Fibroblast of lung (primary cell): ENCODE data around the gene RIPPLY2. TPM values are rescaled to one million over a fixed set of nuclear protein-coding genes. Genes with fewer than 3 reads are reported as not detected.

Experiments used
- DNase-seq, 2 donors: peaks; one replicate each; pipeline versions ENCODE4 v3.0.0 to v3.0.0-alpha.2; 2010; ENCODE audit warnings: low read depth in 2 of 2
- H2AFZ ChIP-seq: 2 replicates; pipeline ENCODE4 v1.5.1; 2012; ENCODE audit warnings: low read length, control low read depth, inconsistent platforms
- H3K27ac ChIP-seq: 2 replicates; pipeline ENCODE4 v1.5.1; 2011; ENCODE audit warnings: low read length, control low read depth; ENCODE audit not compliant: insufficient read depth
- H3K27me3 ChIP-seq: 2 replicates; pipeline ENCODE4 v1.5.1; 2011; ENCODE audit warnings: mild to moderate bottlenecking, low read length; ENCODE audit not compliant: control insufficient read depth, insufficient read depth
- H3K36me3 ChIP-seq: 2 replicates; pipeline ENCODE4 v1.5.1; 2011; ENCODE audit warnings: low read length; ENCODE audit not compliant: control insufficient read depth, insufficient read depth
- H3K4me1 ChIP-seq: 2 replicates; pipeline ENCODE4 v1.5.1; 2011; ENCODE audit warnings: low read length; ENCODE audit not compliant: control insufficient read depth, insufficient read depth; ENCODE audit errors: extremely low read depth
- H3K4me2 ChIP-seq: 2 replicates; pipeline ENCODE4 v1.5.1; 2011; ENCODE audit warnings: low read length, control low read depth; ENCODE audit not compliant: insufficient read depth; ENCODE audit errors: extremely low read depth
- H3K4me3 ChIP-seq, 4 experiments: fragments of 200-600 bp in 1 of 4; sonication (generic) in 1 of 4; replicated peaks in 1 of 4; 2 replicates each; pipeline ENCODE4 v1.5.1; 2011 to 2016; ENCODE audit warnings: low read length in 4 of 4, low read depth in 3 of 4, mild to moderate bottlenecking in 3 of 4, control low read depth in 2 of 4, inconsistent platforms in 1 of 4, mixed read lengths in 1 of 4; ENCODE audit not compliant: insufficient read depth in 1 of 4; ENCODE audit errors: control extremely low read depth in 1 of 4
- H3K79me2 ChIP-seq: 2 replicates; pipeline ENCODE4 v1.5.1; 2012; ENCODE audit warnings: mild to moderate bottlenecking, low read length, inconsistent platforms; ENCODE audit not compliant: control insufficient read depth, insufficient read depth
- H3K9ac ChIP-seq: 2 replicates; pipeline ENCODE4 v1.5.1; 2011; ENCODE audit warnings: mild to moderate bottlenecking, low read length, control low read depth; ENCODE audit not compliant: insufficient read depth
- H3K9me3 ChIP-seq: 2 replicates; pipeline ENCODE4 v1.5.1; 2012; ENCODE audit warnings: low read depth, low read length; ENCODE audit not compliant: control insufficient read depth, insufficient read depth
- H4K20me1 ChIP-seq: 2 replicates; pipeline ENCODE4 v1.5.1; 2011; ENCODE audit warnings: low read length; ENCODE audit not compliant: control insufficient read depth, insufficient read depth; ENCODE audit errors: extremely low read depth
- CTCF ChIP-seq, 2 donors: IDR thresholded peaks in 1 of 2; conservative IDR thresholded peaks in 1 of 2; 1 replicate in 1 of 2; 2 replicates in 1 of 2; pipeline ENCODE4 v1.5.1; 2011 to 2012; ENCODE audit warnings: low read length in 2 of 2, control low read depth in 1 of 2, inconsistent platforms in 1 of 2, low read depth in 1 of 2, mild to moderate bottlenecking in 1 of 2
- EZH2 ChIP-seq: IDR thresholded peaks from 2 replicates; pipeline ENCODE4 v1.5.1; 2012; ENCODE audit warnings: low read length, control low read depth, mild to moderate bottlenecking; ENCODE audit errors: missing control alignments
- polyA plus RNA-seq, 2 donors: library from polyadenylated mRNA; depleted of rRNA in 1 of 2; stranded (reverse) in 1 of 2; unstranded in 1 of 2; fragments of >200 nt; gene quantifications; 2 replicates each; pipeline ENCODE4 v1.2.1, GENCODE V29; 2011 to 2012; ENCODE audit warnings: missing spikeins in 1 of 2
- total RNA-seq: library from RNA; depleted of rRNA; stranded (reverse); fragments of >200 nt; gene quantifications from 2 replicates; pipeline ENCODE4 v1.2.1, GENCODE V29; 2014

The RIPPLY2 gene
- total and polyA plus RNA-seq, 2 donors (not counting 1 experiment from before 2014, with no cell fraction given) = not detected

- TF ChIP-seq EZH2 = no peak
- no peak for TF ChIP-seq CTCF (conservative IDR thresholded peaks at IDR 0.05 in 1 of 2, IDR thresholded peaks at IDR 0.05 in 1 of 2; ENCODE audit: low read depth in 1 of 2, low read length in 2 of 2)
- Histone ChIP-seq H3K4me3 (no peak overlapping the region), H3K36me3 (no peaks in the 10 kb centered on the region), H2AFZ (no peak overlapping the region), H3K27ac (no peak overlapping the region), H3K9me3 (no peaks in the 10 kb centered on the region), H4K20me1 (no peaks in the 10 kb centered on the region), H3K4me2 (no peak overlapping the region), H3K4me1 (no peaks in the 10 kb centered on the region), H3K27me3 (no peaks in the 10 kb centered on the region), H3K79me2 (no peaks in the 10 kb centered on the region), H3K9ac (no peak overlapping the region)
- no peak for DNase-seq
Observed at GRCh38 chr6:83808005-83808404, 45.2 kb upstream of the RIPPLY2 start.

GRCh38 chr6:83808926-83809325 lies 44.2 kb upstream of the RIPPLY2 start:
- Histone ChIP-seq H3K36me3 (no peaks in the 10 kb centered on the region), H3K4me1 (no peaks in the 10 kb centered on the region), H2AFZ (no peak overlapping the region), H3K27me3 (no peaks in the 10 kb centered on the region), H3K4me3 (no peak overlapping the region), H3K9me3 (no peaks in the 10 kb centered on the region), H3K79me2 (no peaks in the 10 kb centered on the region), H3K9ac (no peak overlapping the region), H3K27ac (no peak overlapping the region), H4K20me1 (no peaks in the 10 kb centered on the region), H3K4me2 (no peak overlapping the region)
- DNase-seq = no peak
- TF ChIP-seq CTCF (conservative IDR thresholded peaks at IDR 0.05 in 1 of 2, IDR thresholded peaks at IDR 0.05 in 1 of 2; ENCODE audit: low read depth in 1 of 2, low read length in 2 of 2) = no peak
- no peak for TF ChIP-seq EZH2

- H3K9ac ChIP-seq = no peak overlapping the region
- no peaks in the 10 kb centered on the region for H4K20me1 ChIP-seq
- TF ChIP-seq EZH2 (no peak), CTCF (conservative IDR thresholded peaks at IDR 0.05 in 1 of 2, IDR thresholded peaks at IDR 0.05 in 1 of 2; ENCODE audit: low read depth in 1 of 2, low read length in 2 of 2) (no peak)
- H3K4me3 ChIP-seq = no peak overlapping the region
- H3K27me3 ChIP-seq = no peaks in the 10 kb centered on the region
- H2AFZ ChIP-seq = no peak overlapping the region
- H3K36me3 ChIP-seq = no peaks in the 10 kb centered on the region
- H3K4me1 ChIP-seq = no peaks in the 10 kb centered on the region
- H3K79me2 ChIP-seq = no peaks in the 10 kb centered on the region
- H3K9me3 ChIP-seq = no peaks in the 10 kb centered on the region
- no peak overlapping the region for H3K27ac ChIP-seq
- H3K4me2 ChIP-seq = no peak overlapping the region
- DNase-seq = no peak
Observed at GRCh38 chr6:83812595-83812994, 40.6 kb upstream of the RIPPLY2 start.
